ENCODE measurements around the gene CA5A. TPM values are rescaled to one million over a fixed set of nuclear protein-coding genes. Genes with fewer than 3 reads are reported as not detected.
A peak's percentile ranks its signal among the peaks of the same experiment; 100 is the strongest.

Gene CA5A
- total and polyA plus RNA-seq, 8 donors = 0.09 to 0.77 (median 0.16) TPM

GRCh38 chr16:87854053-87854906, 82.0 kb downstream of the CA5A start:
- Histone ChIP-seq H3K36me3 (peaks cover 0 to 16% of the 10 kb centered on the region in 2 donors), H3K27me3 (no peaks in the 10 kb centered on the region), H3K27ac (peak overlapping the region; percentile 69 to 77), H3K9me3 (no peaks in the 10 kb centered on the region), H3K4me3 (peak overlapping the region; percentile 21 to 30), H3K4me1 (peaks cover 8 to 67% of the 10 kb centered on the region in 2 donors)
- no peak for TF ChIP-seq CTCF (IDR thresholded peaks at IDR 0.05)
- peak in 1 of 4 donors; percentile 80 for DNase-seq
- no peak for ATAC-seq
- intact Hi-C loops (cut with DNase I) = no loop called here

GRCh38 chr16:87853411-87854052, 82.8 kb downstream of the CA5A start:
- ATAC-seq (peak; percentile 90), DNase-seq (peak; percentile 84 to 98 (median 95))
- intact Hi-C loops (cut with DNase I) = no loop called here
- H3K4me3 ChIP-seq = peak overlapping the region; percentile 21 to 30
- no peaks in the 10 kb centered on the region for H3K27me3 ChIP-seq
- H3K4me1 ChIP-seq = peaks cover 8 to 67% of the 10 kb centered on the region in 2 donors
- no peaks in the 10 kb centered on the region for H3K9me3 ChIP-seq
- TF ChIP-seq CTCF (IDR thresholded peaks at IDR 0.05) = no peak
- peak overlapping the region; percentile 69 to 77 for H3K27ac ChIP-seq
- peaks cover 0 to 23% of the 10 kb centered on the region in 2 donors for H3K36me3 ChIP-seq

GRCh38 chr16:87851601-87852000, 84.7 kb downstream of the CA5A start:
- TF ChIP-seq CTCF (IDR thresholded peaks at IDR 0.05) = no peak
- Histone ChIP-seq H3K4me1 (peaks cover 8 to 58% of the 10 kb centered on the region in 2 donors), H3K36me3 (peaks cover 0 to 37% of the 10 kb centered on the region in 2 donors), H3K27ac (no peak overlapping the region), H3K27me3 (no peaks in the 10 kb centered on the region), H3K9me3 (no peaks in the 10 kb centered on the region), H3K4me3 (no peak overlapping the region)
- intact Hi-C loops (cut with DNase I) = no loop called here
- ATAC-seq (no peak), DNase-seq (peak in 1 of 4 donors; percentile 74)

- ATAC-seq (no peak), DNase-seq (no peak)
- H3K36me3 ChIP-seq = peaks cover 0 to 37% of the 10 kb centered on the region in 2 donors
- peaks cover 8 to 53% of the 10 kb centered on the region in 2 donors for H3K4me1 ChIP-seq
- H3K9me3 ChIP-seq = no peaks in the 10 kb centered on the region
- no peak overlapping the region for H3K27ac ChIP-seq
- TF ChIP-seq CTCF (IDR thresholded peaks at IDR 0.05) = no peak
- H3K27me3 ChIP-seq = no peaks in the 10 kb centered on the region
- H3K4me3 ChIP-seq = no peak overlapping the region
- intact Hi-C loops (cut with DNase I) = no loop called here
Measured at GRCh38 chr16:87851141-87851587, 85.2 kb downstream of the CA5A start.
